ENCODE data around the gene COL6A1. TPM values are rescaled to one million over a fixed set of nuclear protein-coding genes. Genes with fewer than 3 reads are reported as not detected.

Gene COL6A1
- polyA plus RNA-seq, 2 of the 4 experiments (the other 2 are of a cell fraction): 3.9 to 18.3 TPM

- Histone ChIP-seq H3K4me2 (no peak overlapping the region), H3K9me3 (no peaks in the 10 kb centered on the region), H3K27ac (no peak overlapping the region), H3K4me3 (no peak overlapping the region), H3K4me1 (no peaks in the 10 kb centered on the region)
- CTCF ChIA-PET: no interaction called here
- FAIRE-seq (no peak), DNase-seq (ENCODE audit: low read depth in 1 of 2, low spot score in 1 of 2) (no peak), ATAC-seq (no peak)
- 67% methylated on average over 6 of the region's 27 CpGs for WGBS (ENCODE audit: missing lambda C conversion rate)
- POLR2A ChIA-PET: no interaction called here
- TF ChIP-seq CBX8 (IDR thresholded peaks at IDR 0.05) (no peak), RCOR1 (IDR thresholded peaks at IDR 0.05; ENCODE audit: low read depth, low read length) (no peak), KDM1A (IDR thresholded peaks at IDR 0.05; ENCODE audit: low read depth) (no peak), USF2 (IDR thresholded peaks at IDR 0.05) (no peak), NFE2L2 (conservative IDR thresholded peaks at IDR 0.05; ENCODE audit: low read length) (no peak), FOSB (CRISPR knock-in tag; IDR thresholded peaks at IDR 0.05) (no peak), FOXS1 (CRISPR knock-in tag; IDR thresholded peaks at IDR 0.05) (no peak), ZNF302 (CRISPR knock-in tag; IDR thresholded peaks at IDR 0.05) (no peak), POLR2A (IDR thresholded peaks at IDR 0.05; ENCODE audit: low read length) (no peak), TP53 (CRISPR knock-in tag; IDR thresholded peaks at IDR 0.05) (no peak), EHMT2 (IDR thresholded peaks at IDR 0.05; ENCODE audit: low read depth) (no peak), RNF2 (IDR thresholded peaks at IDR 0.05; ENCODE audit: borderline replicate concordance, low read depth) (no peak), JUNB (IDR thresholded peaks at IDR 0.05) (no peak), NPAS2 (CRISPR knock-in tag; IDR thresholded peaks at IDR 0.05; ENCODE audit: borderline replicate concordance) (no peak), FOSL2 (IDR thresholded peaks at IDR 0.05) (no peak), FOSL2 (CRISPR knock-in tag; IDR thresholded peaks at IDR 0.05) (no peak)
Observed at GRCh38 chr21:45996311-45997204, 15.0 kb downstream of the COL6A1 start.

DNA sequence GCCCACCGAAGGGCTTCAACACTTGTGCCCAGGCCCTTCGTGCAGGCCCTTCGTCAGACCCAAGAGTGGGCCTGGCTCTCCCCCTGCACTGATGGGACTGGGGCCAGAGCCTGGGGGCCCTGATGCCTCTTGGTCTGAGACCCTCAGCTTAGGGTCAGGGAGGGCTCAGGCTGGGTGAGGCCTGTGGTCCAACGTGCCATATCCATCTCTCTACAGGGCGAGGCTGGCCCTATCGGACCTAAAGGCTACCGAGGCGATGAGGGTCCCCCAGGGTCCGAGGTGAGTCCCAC lies 15.6 kb downstream of the COL6A1 start:
- POLR2A ChIA-PET: no interaction called here
- FAIRE-seq: no peak
- no peak overlapping the region for H3K27ac ChIP-seq

More for the DNA sequence above, 15.6 kb downstream of the COL6A1 start:
- DNase-seq (ENCODE audit: low read depth in 1 of 2, low spot score in 1 of 2) (no peak), ATAC-seq (no peak)
- TF ChIP-seq NFE2L2 (conservative IDR thresholded peaks at IDR 0.05; ENCODE audit: low read length) (no peak), EP300 (IDR thresholded peaks at IDR 0.05) (no peak), MAFK (IDR thresholded peaks at IDR 0.05; ENCODE audit: partially characterized antibody) (no peak), CBX2 (IDR thresholded peaks at IDR 0.05; ENCODE audit: borderline replicate concordance, low read depth) (no peak), NPAS2 (CRISPR knock-in tag; IDR thresholded peaks at IDR 0.05; ENCODE audit: borderline replicate concordance) (no peak), MAZ (IDR thresholded peaks at IDR 0.05; ENCODE audit: borderline replicate concordance, low read depth, low read length) (no peak), RARB (CRISPR knock-in tag; IDR thresholded peaks at IDR 0.05) (no peak), HOXA7 (CRISPR knock-in tag; IDR thresholded peaks at IDR 0.05) (no peak), CEBPB (IDR thresholded peaks at IDR 0.05) (no peak), ZSCAN20 (CRISPR knock-in tag; IDR thresholded peaks at IDR 0.05) (no peak), RCOR1 (IDR thresholded peaks at IDR 0.05; ENCODE audit: low read depth, low read length) (no peak), KDM1A (IDR thresholded peaks at IDR 0.05; ENCODE audit: low read depth) (no peak)
- TF ChIP-seq, protein P1, sequence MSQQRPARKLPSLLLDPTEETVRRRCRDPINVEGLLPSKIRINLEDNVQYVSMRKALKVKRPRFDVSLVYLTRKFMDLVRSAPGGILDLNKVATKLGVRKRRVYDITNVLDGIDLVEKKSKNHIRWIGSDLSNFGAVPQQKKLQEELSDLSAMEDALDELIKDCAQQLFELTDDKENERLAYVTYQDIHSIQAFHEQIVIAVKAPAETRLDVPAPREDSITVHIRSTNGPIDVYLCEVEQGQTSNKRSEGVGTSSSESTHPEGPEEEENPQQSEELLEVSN (IDR thresholded peaks at IDR 0.05; ENCODE audit: borderline replicate concordance, low read depth): no peak
- TF ChIP-seq, protein P2, sequence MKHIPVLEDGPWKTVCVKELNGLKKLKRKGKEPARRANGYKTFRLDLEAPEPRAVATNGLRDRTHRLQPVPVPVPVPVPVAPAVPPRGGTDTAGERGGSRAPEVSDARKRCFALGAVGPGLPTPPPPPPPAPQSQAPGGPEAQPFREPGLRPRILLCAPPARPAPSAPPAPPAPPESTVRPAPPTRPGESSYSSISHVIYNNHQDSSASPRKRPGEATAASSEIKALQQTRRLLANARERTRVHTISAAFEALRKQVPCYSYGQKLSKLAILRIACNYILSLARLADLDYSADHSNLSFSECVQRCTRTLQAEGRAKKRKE (CRISPR knock-in tag; IDR thresholded peaks at IDR 0.05; ENCODE audit: low read depth): no peak
- TF ChIP-seq, protein P3, sequence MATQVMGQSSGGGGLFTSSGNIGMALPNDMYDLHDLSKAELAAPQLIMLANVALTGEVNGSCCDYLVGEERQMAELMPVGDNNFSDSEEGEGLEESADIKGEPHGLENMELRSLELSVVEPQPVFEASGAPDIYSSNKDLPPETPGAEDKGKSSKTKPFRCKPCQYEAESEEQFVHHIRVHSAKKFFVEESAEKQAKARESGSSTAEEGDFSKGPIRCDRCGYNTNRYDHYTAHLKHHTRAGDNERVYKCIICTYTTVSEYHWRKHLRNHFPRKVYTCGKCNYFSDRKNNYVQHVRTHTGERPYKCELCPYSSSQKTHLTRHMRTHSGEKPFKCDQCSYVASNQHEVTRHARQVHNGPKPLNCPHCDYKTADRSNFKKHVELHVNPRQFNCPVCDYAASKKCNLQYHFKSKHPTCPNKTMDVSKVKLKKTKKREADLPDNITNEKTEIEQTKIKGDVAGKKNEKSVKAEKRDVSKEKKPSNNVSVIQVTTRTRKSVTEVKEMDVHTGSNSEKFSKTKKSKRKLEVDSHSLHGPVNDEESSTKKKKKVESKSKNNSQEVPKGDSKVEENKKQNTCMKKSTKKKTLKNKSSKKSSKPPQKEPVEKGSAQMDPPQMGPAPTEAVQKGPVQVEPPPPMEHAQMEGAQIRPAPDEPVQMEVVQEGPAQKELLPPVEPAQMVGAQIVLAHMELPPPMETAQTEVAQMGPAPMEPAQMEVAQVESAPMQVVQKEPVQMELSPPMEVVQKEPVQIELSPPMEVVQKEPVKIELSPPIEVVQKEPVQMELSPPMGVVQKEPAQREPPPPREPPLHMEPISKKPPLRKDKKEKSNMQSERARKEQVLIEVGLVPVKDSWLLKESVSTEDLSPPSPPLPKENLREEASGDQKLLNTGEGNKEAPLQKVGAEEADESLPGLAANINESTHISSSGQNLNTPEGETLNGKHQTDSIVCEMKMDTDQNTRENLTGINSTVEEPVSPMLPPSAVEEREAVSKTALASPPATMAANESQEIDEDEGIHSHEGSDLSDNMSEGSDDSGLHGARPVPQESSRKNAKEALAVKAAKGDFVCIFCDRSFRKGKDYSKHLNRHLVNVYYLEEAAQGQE (IDR thresholded peaks at IDR 0.05): no peak
- CTCF ChIA-PET: no interaction called here
- Histone ChIP-seq H3K4me1 (no peaks in the 10 kb centered on the region), H3K4me3 (no peak overlapping the region), H3K9me3 (no peaks in the 10 kb centered on the region), H3K4me2 (no peak overlapping the region)
- WGBS (ENCODE audit: missing lambda C conversion rate): no CpG with 5 or more reads among the region's 9 CpGs

Data from A549 (cell line).